GM23248 (cell line): Measurements from ENCODE around the gene APH1A.

Experiments
- EZH2 ChIP-seq: fragments of 200-600 bp; sonication (generic); IDR thresholded peaks from 2 replicates; pipeline ENCODE4 v1.6.1; 2018; ENCODE audit warnings: antibody characterized with exemption, mild to moderate bottlenecking; ENCODE audit not compliant: insufficient read depth, poor library complexity, severe bottlenecking
- EZH2phosphoT487 ChIP-seq: fragments of 200-600 bp; sonication (generic); IDR thresholded peaks from 2 replicates; pipeline ENCODE4 v1.6.1; 2018; ENCODE audit warnings: antibody characterized with exemption, moderate library complexity, mild to moderate bottlenecking, low read depth; ENCODE audit not compliant: insufficient read depth

DNA sequence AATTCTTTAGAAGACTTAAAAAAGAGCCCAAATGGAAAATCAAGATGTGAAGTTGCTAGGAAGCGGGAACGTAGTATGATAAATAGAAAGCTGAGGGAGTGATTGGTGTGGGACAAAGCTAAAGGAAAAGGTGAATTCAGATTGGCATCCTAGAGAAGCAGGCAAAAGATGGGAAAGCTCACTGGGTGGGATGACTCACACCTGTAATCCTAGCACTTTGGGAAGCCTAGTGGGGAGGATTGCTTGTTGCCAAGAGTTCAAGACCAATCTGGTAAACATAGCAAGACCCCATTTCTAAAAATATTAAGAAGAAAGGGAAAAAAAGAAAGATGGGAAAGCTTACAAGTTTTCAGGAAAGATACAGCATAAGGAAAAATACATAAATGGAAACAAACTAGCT, 26.7 kb upstream of the APH1A start:
- TF ChIP-seq EZH2 (no peak), EZH2phosphoT487 (no peak)
